Posterior cingulate gyrus (tissue), 11 donors: ENCODE data around the gene SND1.

Experiments used
- DNase-seq, 10 donors: peaks; one replicate each; pipeline versions ENCODE4 v3.0.0 to v3.0.0-alpha.2; 2020 to 2021; ENCODE audit warnings: mixed read lengths in 3 of 10
- intact Hi-C: fragments of 100-400 bp; cut with DNase I; formaldehyde crosslinking; loops from one replicate; pipeline ENCODE4 v1.15.1; 2023

SND1 gene

GRCh38 chr7:127680983-127681382 is 29.0 kb downstream of the SND1 start:
- DNase-seq = no peak
- intact Hi-C loops = no loop called here

GRCh38 chr7:127682140-127682539 is 30.1 kb downstream of the SND1 start:
- DNase-seq = no peak
- intact Hi-C loops = no loop called here

GRCh38 chr7:127683776-127684681 is 32.0 kb downstream of the SND1 start:
- intact Hi-C loops = no loop called here
- DNase-seq = no peak

DNA sequence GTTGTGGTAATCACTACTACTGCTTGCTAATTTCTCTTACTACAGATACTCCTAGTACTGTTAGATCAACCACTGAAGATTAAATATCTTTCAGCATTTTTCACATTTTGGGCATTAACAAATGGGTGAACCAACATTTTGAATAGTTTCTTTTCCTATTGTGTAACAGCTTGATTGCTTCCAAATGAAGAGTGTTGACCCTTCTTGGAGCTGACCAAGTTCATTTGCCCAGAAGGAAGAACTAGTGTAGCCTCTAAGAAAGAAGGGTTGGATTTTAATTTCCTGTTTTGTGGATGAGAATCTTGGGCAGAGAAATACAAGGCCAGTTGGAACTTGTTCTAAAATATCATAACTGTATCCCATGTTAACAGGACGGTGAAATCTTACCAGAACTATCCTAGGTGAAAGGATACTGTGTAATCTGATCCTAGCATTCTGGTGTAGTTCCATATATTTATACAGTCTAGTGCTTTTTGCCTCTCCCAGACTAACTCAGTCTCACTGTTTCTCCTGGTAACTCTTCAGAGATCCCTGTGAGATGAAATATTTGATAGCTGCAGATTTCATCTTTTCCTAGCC is 37.3 kb downstream of the SND1 start:
- no peak for DNase-seq
- intact Hi-C loops = no loop called here

GRCh38 chr7:127690337-127690736 is 38.3 kb downstream of the SND1 start:
- intact Hi-C loops = no loop called here
- no peak for DNase-seq

GRCh38 chr7:127690806-127691205 is 38.8 kb downstream of the SND1 start:
- DNase-seq = no peak
- intact Hi-C loops = no loop called here

DNA sequence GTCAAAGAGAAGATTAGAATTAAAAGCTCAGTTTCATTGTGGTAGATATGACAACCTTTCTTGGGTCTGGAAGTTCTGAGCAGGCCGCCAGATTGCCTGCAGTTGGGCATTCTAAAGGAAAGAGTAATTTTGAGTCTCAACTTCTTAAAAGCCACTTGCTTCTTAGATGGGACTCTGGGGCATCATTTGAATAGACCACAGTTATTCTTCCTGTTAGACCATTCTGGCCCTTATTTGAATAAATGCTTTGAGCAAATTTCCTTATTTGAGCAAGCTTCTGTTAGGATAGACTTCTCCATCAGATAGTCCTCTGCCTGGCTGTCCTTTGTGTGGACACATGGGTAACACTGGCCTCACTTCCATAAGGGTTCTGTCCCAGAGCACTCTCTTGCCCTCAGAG is 40.2 kb downstream of the SND1 start:
- intact Hi-C loops = no loop called here
- DNase-seq = no peak

GRCh38 chr7:127699853-127700252 is 47.9 kb downstream of the SND1 start:
- intact Hi-C loops = loop anchor here (10.0 kb wide), 1 partner anchor 625 kb away; no protein-coding TSS in a partner anchor
- no peak for DNase-seq

DNA sequence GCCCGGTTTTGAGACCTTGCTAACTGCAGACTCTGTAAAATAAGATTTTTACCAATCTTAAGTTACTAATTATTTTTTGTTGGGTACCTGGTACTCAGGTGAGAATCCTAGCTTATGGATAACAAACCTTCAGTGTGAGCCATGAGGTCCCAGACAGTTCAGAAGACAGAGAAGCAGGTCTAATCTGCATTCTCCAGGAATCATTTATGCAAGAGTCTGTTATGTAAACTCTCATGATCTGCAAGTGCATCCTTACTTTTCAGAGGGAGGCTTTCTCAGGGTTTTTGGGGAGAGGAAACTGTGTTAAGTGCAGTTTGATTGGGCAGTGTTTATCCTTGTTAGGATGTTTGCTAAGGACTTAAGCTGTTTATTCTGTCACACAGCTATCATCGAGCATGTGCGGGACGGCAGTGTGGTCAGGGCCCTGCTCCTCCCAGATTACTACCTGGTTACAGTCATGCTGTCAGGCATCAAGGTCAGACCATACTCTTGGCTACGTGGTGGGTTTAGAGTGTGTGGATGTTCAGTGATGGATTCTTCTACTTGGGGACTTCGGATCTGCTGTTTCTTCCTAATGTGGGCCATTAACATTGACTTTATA is 50.2 kb downstream of the SND1 start:
- DNase-seq = no peak
- intact Hi-C loops = loop anchor here (10.0 kb wide), 1 partner anchor 623 kb away; no protein-coding TSS in a partner anchor

DNA sequence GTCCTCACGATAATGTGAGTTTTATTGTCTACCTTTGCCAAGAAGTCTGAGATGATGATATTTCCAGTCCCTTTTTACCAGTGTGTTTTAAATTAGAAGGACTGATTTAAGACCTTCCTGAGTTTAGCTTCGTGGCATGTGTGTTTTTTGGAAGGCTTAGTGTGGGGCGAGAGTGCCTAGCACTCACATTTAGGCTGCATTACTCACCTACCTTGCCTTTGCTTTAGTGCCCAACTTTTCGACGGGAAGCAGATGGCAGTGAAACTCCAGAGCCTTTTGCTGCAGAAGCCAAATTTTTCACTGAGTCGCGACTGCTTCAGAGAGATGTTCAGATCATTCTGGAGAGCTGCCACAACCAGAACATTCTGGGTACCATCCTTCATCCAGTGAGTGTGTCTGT is 50.9 kb downstream of the SND1 start:
- peak in 6 of 10 donors; percentile 15 to 89 (median 48) for DNase-seq
- intact Hi-C loops = loop anchor here (10.0 kb wide), 1 partner anchor 622 kb away; no protein-coding TSS in a partner anchor

- intact Hi-C loops = loop anchor here (10.0 kb wide), 1 partner anchor 621 kb away; no protein-coding TSS in a partner anchor
Measured at GRCh38 chr7:127704211-127704610, 52.2 kb downstream of the SND1 start.

DNA sequence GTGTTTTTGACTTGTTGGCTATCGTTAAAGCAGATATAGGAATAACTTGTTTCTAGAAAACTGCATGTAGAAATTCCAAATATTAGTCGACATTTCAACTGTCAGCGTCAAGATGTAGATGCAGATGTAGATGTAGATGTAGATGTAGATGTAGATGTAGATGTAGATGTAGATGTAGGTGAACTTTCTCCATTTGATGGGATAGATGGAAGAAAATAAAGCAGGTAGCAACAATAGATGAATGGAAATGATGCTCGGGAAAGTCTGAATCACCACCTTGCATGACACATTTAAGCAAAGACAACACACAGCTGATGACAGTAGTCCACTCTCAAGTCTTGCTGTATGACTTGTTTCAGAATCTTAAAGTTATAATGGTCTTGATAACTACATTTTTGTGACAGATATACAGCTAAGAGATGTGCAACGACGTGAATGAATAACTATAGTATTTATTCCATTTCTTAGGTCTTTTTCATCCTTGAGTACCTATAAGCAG is 53.5 kb downstream of the SND1 start:
- intact Hi-C loops = loop anchor here (5.0 to 10.0 kb wide), 2 partner anchors 322 to 619 kb away; no protein-coding TSS in a partner anchor
- DNase-seq = no peak

More at GRCh38 chr7:127704211-127704610, 52.2 kb downstream of the SND1 start:
- no peak for DNase-seq

- intact Hi-C loops = loop anchor here (5.0 to 10.0 kb wide), 2 partner anchors 321 to 618 kb away; no protein-coding TSS in a partner anchor
- DNase-seq = no peak
Measured at GRCh38 chr7:127706766-127707165, 54.8 kb downstream of the SND1 start.

DNA sequence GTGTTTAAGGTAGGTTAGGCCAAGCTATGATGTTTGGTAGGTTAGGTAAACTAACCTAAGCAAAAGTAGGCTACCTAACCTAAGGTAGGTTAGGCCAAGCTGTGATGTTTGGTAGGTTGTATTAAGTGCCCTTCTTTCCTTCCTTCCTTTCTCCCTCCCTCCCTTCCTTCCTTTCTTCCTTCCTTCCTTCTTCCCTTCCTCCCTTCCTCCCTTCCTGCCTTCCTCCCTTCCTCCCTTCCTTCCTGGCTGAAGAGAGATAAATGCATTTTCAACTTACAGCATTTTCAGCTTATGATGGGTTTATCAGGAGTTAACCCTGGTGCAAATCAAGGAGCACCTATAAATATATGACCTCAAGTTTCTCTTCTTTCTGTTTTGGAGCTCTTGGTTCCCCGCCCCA is 56.2 kb downstream of the SND1 start:
- no peak for DNase-seq
- intact Hi-C loops = loop anchor here (1.0 to 10.0 kb wide), 4 partner anchors 319 to 617 kb away; no protein-coding TSS in a partner anchor

GRCh38 chr7:127708788-127709187 is 56.8 kb downstream of the SND1 start:
- peak in 5 of 10 donors; percentile 55 to 81 (median 79) for DNase-seq
- intact Hi-C loops = loop anchor here (1.0 to 10.0 kb wide), 4 partner anchors 319 to 616 kb away; no protein-coding TSS in a partner anchor

DNA sequence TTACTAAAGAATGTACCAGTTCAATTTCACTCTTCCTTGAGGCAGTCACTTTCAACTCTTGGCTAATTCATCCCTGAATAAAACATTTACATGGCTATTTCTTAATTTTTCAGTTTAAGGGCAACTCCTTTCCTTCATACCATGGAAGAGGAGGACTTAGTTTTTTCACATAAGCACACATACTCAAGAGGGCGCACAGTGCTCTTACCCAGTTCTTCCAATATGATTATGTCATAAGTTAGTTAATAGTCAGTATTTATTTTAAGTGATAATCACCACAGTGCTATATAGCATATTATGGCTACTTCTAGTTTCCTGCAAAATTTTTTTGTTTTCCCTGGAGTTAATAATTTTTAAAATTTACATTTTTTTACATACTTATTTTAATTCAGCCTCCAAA is 58.6 kb downstream of the SND1 start:
- intact Hi-C loops = no loop called here
- DNase-seq = no peak

DNA sequence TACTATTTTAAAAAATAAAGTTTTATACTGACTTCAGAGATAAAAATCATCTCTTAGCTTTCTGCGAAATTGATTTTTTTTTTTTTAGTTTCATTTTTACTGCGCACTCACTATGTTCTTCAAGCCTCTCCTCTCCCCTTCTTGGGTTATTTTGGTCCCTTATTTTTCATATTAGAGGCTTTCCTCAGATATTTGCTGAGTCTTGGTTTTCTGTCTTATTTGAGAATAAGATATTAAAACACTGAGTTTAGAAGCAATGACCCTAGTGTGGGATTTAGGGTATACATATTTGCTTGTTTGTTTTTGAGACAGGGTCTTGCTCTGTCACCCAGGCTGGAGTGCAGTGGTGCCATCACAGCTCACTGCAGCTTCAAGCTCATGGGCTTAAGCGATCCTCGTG is 59.9 kb downstream of the SND1 start:
- intact Hi-C loops = no loop called here
- no peak for DNase-seq

- no peak for DNase-seq
- intact Hi-C loops = no loop called here
Measured at GRCh38 chr7:127713006-127713405, 61.0 kb downstream of the SND1 start.

- intact Hi-C loops = no loop called here
- peak in 7 of 10 donors; percentile 28 to 87 (median 41) for DNase-seq
Measured at GRCh38 chr7:127713758-127714157, 61.8 kb downstream of the SND1 start.

GRCh38 chr7:127715272-127715671 is 63.3 kb downstream of the SND1 start:
- intact Hi-C loops = no loop called here
- no peak for DNase-seq

- DNase-seq = no peak
- intact Hi-C loops = loop anchor here (2.0 kb wide), 1 partner anchor 315 kb away; the partner anchor contains the start of gene LRRC4
Measured at GRCh38 chr7:127715901-127716300, 63.9 kb downstream of the SND1 start.
